Measurements from ENCODE around the gene VWA3A.
"Not testable (repeated sequence)": the region's sequence is repeated elsewhere in the genome, so short reads cannot be mapped to it uniquely, and the experiment has no call there.

DNA sequence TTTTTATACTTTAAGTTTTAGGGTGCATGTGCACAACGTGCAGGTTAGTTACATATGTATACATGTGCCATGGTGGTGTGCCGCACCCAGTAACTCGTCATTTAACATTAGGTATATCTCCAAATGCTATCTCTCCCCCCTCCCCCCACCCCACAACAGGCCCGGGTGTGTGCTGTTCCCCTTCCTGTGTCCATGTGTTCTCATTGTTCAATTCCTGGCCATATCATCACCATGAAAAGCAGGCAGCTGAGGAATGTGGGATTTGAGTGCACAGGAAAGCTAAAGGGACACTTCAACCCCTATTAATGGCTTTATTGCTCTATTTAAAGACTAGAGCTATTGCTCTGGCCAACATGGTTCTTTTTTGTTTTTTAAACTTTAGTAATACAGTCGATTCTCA is 46.5 kb upstream of the VWA3A start:
- TF ChIP-seq, protein P1, sequence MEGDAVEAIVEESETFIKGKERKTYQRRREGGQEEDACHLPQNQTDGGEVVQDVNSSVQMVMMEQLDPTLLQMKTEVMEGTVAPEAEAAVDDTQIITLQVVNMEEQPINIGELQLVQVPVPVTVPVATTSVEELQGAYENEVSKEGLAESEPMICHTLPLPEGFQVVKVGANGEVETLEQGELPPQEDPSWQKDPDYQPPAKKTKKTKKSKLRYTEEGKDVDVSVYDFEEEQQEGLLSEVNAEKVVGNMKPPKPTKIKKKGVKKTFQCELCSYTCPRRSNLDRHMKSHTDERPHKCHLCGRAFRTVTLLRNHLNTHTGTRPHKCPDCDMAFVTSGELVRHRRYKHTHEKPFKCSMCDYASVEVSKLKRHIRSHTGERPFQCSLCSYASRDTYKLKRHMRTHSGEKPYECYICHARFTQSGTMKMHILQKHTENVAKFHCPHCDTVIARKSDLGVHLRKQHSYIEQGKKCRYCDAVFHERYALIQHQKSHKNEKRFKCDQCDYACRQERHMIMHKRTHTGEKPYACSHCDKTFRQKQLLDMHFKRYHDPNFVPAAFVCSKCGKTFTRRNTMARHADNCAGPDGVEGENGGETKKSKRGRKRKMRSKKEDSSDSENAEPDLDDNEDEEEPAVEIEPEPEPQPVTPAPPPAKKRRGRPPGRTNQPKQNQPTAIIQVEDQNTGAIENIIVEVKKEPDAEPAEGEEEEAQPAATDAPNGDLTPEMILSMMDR (conservative IDR thresholded peaks at IDR 0.05; ENCODE audit: low read depth in 2 of 2) = not testable (repeated sequence)
- TF ChIP-seq, protein P2, sequence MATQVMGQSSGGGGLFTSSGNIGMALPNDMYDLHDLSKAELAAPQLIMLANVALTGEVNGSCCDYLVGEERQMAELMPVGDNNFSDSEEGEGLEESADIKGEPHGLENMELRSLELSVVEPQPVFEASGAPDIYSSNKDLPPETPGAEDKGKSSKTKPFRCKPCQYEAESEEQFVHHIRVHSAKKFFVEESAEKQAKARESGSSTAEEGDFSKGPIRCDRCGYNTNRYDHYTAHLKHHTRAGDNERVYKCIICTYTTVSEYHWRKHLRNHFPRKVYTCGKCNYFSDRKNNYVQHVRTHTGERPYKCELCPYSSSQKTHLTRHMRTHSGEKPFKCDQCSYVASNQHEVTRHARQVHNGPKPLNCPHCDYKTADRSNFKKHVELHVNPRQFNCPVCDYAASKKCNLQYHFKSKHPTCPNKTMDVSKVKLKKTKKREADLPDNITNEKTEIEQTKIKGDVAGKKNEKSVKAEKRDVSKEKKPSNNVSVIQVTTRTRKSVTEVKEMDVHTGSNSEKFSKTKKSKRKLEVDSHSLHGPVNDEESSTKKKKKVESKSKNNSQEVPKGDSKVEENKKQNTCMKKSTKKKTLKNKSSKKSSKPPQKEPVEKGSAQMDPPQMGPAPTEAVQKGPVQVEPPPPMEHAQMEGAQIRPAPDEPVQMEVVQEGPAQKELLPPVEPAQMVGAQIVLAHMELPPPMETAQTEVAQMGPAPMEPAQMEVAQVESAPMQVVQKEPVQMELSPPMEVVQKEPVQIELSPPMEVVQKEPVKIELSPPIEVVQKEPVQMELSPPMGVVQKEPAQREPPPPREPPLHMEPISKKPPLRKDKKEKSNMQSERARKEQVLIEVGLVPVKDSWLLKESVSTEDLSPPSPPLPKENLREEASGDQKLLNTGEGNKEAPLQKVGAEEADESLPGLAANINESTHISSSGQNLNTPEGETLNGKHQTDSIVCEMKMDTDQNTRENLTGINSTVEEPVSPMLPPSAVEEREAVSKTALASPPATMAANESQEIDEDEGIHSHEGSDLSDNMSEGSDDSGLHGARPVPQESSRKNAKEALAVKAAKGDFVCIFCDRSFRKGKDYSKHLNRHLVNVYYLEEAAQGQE (IDR thresholded peaks at IDR 0.05; ENCODE audit: unreplicated experiment) = not testable (repeated sequence)
- not testable (repeated sequence) for TF ChIP-seq ZNF331 (CRISPR knock-in tag; IDR thresholded peaks at IDR 0.05; ENCODE audit: low read depth); POLR2AphosphoS5 (IDR thresholded peaks at IDR 0.05; ENCODE audit: low read depth); EZH2 (IDR thresholded peaks at IDR 0.05; ENCODE audit: low read depth, unreplicated experiment); CREB1 (CRISPR knock-in tag; IDR thresholded peaks at IDR 0.05; ENCODE audit: low read depth)
